A549 (cell line): ENCODE measurements around the gene TTLL11.

Source experiments
- CTCF ChIP-seq: fragments of >200 bp; sonication (Bioruptor Twin); formaldehyde crosslinking; IDR thresholded peaks from 3 replicates; pipeline ENCODE4 v1.5.1; 2016
- KDM1A ChIP-seq: fragments of 200-600 bp; sonication (generic); IDR thresholded peaks from 2 replicates; pipeline ENCODE4 v1.6.1; 2016; ENCODE audit warnings: low read depth, mild to moderate bottlenecking
- MYC ChIP-seq: IDR thresholded peaks from 2 replicates; pipeline ENCODE4 v1.6.1; 2012; ENCODE audit warnings: mild to moderate bottlenecking, inconsistent platforms, low read length, improper control_type of control experiment, borderline replicate concordance
- POLR2A ChIP-seq: IDR thresholded peaks from 2 replicates; pipeline ENCODE4 v1.6.1; 2012; ENCODE audit warnings: mild to moderate bottlenecking, low read length
- ZNF302 ChIP-seq: fragments of 250-450 bp; sonication (Bioruptor Pico); IDR thresholded peaks from 2 replicates; pipeline ENCODE4 v1.9.0; 2021; ENCODE audit warnings: inconsistent platforms, mild to moderate bottlenecking, moderate library complexity
- TF ChIP-seq, protein P1 (sequence below): fragments of 250-450 bp; sonication (Bioruptor Pico); IDR thresholded peaks from 2 replicates; pipeline ENCODE4 v1.5.0; 2021; ENCODE audit warnings: mild to moderate bottlenecking, moderate library complexity, borderline replicate concordance

- TF ChIP-seq CTCF: no peak
- TF ChIP-seq KDM1A: no peak
- no peak for TF ChIP-seq MYC
- TF ChIP-seq POLR2A: no peak
- TF ChIP-seq, protein P1, sequence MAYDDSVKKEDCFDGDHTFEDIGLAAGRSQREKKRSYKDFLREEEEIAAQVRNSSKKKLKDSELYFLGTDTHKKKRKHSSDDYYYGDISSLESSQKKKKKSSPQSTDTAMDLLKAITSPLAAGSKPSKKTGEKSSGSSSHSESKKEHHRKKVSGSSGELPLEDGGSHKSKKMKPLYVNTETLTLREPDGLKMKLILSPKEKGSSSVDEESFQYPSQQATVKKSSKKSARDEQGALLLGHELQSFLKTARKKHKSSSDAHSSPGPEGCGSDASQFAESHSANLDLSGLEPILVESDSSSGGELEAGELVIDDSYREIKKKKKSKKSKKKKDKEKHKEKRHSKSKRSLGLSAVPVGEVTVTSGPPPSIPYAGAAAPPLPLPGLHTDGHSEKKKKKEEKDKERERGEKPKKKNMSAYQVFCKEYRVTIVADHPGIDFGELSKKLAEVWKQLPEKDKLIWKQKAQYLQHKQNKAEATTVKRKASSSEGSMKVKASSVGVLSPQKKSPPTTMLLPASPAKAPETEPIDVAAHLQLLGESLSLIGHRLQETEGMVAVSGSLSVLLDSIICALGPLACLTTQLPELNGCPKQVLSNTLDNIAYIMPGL (CRISPR knock-in tag): no peak
- no peak for TF ChIP-seq ZNF302 (CRISPR knock-in tag)
Measured at GRCh38 chr9:121781701-121782464, 311.2 kb downstream of the TTLL11 start.
